Mucosa of descending colon (tissue), 3 donors: ENCODE data around the gene ABLIM1. TPM values are rescaled to one million over a fixed set of nuclear protein-coding genes. Genes with fewer than 3 reads are reported as not detected.
A peak's percentile ranks its signal among the peaks of the same experiment; 100 is the strongest.

Experiments used
- ATAC-seq: fragments of 200-7000 bp; cut with Tn5 transposase; one replicate; pipeline ENCODE4 v1.9.1; 2020; ENCODE audit warnings: mild to moderate bottlenecking, moderate library complexity
- DNase-seq, 3 donors: peaks; one replicate each; pipeline ENCODE4 v3.0.0-alpha.2; 2020
- H3K36me3 ChIP-seq: fragments of 200-600 bp; one replicate; pipeline ENCODE4 v1.8.0; 2021; ENCODE audit warnings: low read depth, mild to moderate bottlenecking
- H3K4me1 ChIP-seq: fragments of 200-600 bp; one replicate; pipeline ENCODE4 v1.8.0; 2021; ENCODE audit warnings: low read depth, mild to moderate bottlenecking
- H3K4me3 ChIP-seq: fragments of 200-600 bp; one replicate; pipeline ENCODE4 v1.8.0; 2021; ENCODE audit warnings: mild to moderate bottlenecking
- H3K9me3 ChIP-seq: fragments of 200-600 bp; one replicate; pipeline ENCODE4 v1.8.0; 2021; ENCODE audit warnings: mild to moderate bottlenecking
- CTCF ChIP-seq: fragments of 200-600 bp; IDR thresholded peaks from one replicate; pipeline ENCODE4 v1.8.0; 2022; ENCODE audit warnings: antibody characterized with exemption, mild to moderate bottlenecking
- intact Hi-C, 2 donors: fragments of 100-400 bp; cut with DNase I in 1 of 2; cut with micrococcal nuclease in 1 of 2; formaldehyde crosslinking; loops; one replicate each; pipeline versions ENCODE4 v1.11.0 to v1.11.1; 2022; cut with DNase I, micrococcal nuclease
- total RNA-seq, 3 donors: library from RNA; stranded (reverse); fragmentation: NEBNext Ultra II Directional in 2 of 3; extraction: Animal tissue kit (Norgen Biotek cat#: 25700) in 2 of 3; gene quantifications; one replicate each; pipeline versions ENCODE4 v1.2.1 to v1.2.4, GENCODE V29; 2021 to 2023
- donor health status: DM: no; HTN: no; CAD: no; lungs with moderate emphysema.
- donor health status: DM: no; HTN: no; CAD: no.
- donor health status: DM: no; HTN: yes; CAD: no.

ABLIM1 gene
- total RNA-seq, 3 donors from 2014 or later: 67.1 to 122 (median 103) TPM

- H3K4me1 ChIP-seq: peaks cover 4% of the 10 kb centered on the region
- intact Hi-C loops: no loop called here
- H3K9me3 ChIP-seq: no peaks in the 10 kb centered on the region
- DNase-seq (no peak), ATAC-seq (peak; percentile 39)
- no peaks in the 10 kb centered on the region for H3K36me3 ChIP-seq
- H3K4me3 ChIP-seq: no peak overlapping the region
- no peak for TF ChIP-seq CTCF
These were observed 260.4 kb downstream of the ABLIM1 start for GRCh38 chr10:114397651-114398145.

GRCh38 chr10:114396464-114396863 is 261.6 kb downstream of the ABLIM1 start:
- no peaks in the 10 kb centered on the region for H3K36me3 ChIP-seq
- no peaks in the 10 kb centered on the region for H3K9me3 ChIP-seq
- H3K4me3 ChIP-seq: no peak overlapping the region
- intact Hi-C loops: no loop called here
- TF ChIP-seq CTCF: no peak
- peaks cover 3% of the 10 kb centered on the region for H3K4me1 ChIP-seq
- ATAC-seq (no peak), DNase-seq (no peak)

- no peaks in the 10 kb centered on the region for H3K9me3 ChIP-seq
- ATAC-seq (no peak), DNase-seq (no peak)
- intact Hi-C loops: no loop called here
- no peaks in the 10 kb centered on the region for H3K36me3 ChIP-seq
- H3K4me1 ChIP-seq: peaks cover 3% of the 10 kb centered on the region
- TF ChIP-seq CTCF: no peak
- no peak overlapping the region for H3K4me3 ChIP-seq
These were observed 262.6 kb downstream of the ABLIM1 start for GRCh38 chr10:114395366-114396022.

- no peaks in the 10 kb centered on the region for H3K36me3 ChIP-seq
- intact Hi-C loops: no loop called here
- H3K4me1 ChIP-seq: peaks cover 3% of the 10 kb centered on the region
- no peak for TF ChIP-seq CTCF
- no peak for DNase-seq
- H3K4me3 ChIP-seq: no peak overlapping the region
- no peaks in the 10 kb centered on the region for H3K9me3 ChIP-seq
- no peak for ATAC-seq
These were observed 263.5 kb downstream of the ABLIM1 start for GRCh38 chr10:114394531-114394930.

DNA sequence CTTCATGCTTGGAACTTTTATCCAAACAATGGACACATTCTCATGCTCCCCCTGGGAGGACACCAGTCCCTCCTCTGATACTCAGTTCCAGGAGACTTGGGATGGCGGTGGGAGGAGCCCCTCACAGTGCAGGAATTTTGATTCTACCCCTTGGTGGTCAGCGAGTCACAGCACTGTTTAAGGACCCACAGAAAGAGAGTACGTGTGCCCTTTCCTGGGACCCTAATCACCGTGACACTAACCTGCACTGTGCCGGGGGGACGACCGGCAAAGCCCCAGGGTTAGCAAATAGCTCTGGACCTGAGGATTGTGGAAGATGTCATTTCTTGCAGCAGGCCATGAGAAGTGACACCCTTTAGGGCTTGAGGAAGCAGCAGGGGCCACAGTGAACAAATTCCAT is 264.2 kb downstream of the ABLIM1 start:
- TF ChIP-seq CTCF: no peak
- DNase-seq (no peak), ATAC-seq (no peak)
- Histone ChIP-seq H3K9me3 (no peaks in the 10 kb centered on the region), H3K36me3 (no peaks in the 10 kb centered on the region), H3K4me1 (no peaks in the 10 kb centered on the region), H3K4me3 (no peak overlapping the region)
- intact Hi-C loops: no loop called here
